Neural cell (in vitro differentiated cells): Measurements from ENCODE around the gene EPB41L5. TPM values are rescaled to one million over a fixed set of nuclear protein-coding genes. Genes with fewer than 3 reads are reported as not detected.
"Not testable (repeated sequence)": the region's sequence is repeated elsewhere in the genome, so short reads cannot be mapped to it uniquely, and the experiment has no call there.

Experiments used
- H2AFZ ChIP-seq: fragments of 200-600, 300-800 bp; sonication (generic), shearing (Covaris generic); 2 replicates; pipeline ENCODE4 v1.6.0; 2014; ENCODE audit warnings: low read depth, mild to moderate bottlenecking, antibody characterized with exemption, low read length, moderate library complexity
- H3F3A ChIP-seq: fragments of 200-600 bp; shearing (Covaris generic); 2 replicates; pipeline ENCODE4 v1.6.1; 2016; ENCODE audit warnings: mild to moderate bottlenecking, moderate library complexity, mixed read lengths, antibody characterized with exemption, low read length; ENCODE audit not compliant: insufficient read depth, poor library complexity, severe bottlenecking
- H3K27ac ChIP-seq: fragments of 200-600, 300-800 bp; sonication (generic), shearing (Covaris generic); 2 replicates; pipeline ENCODE4 v1.5.1; 2014; ENCODE audit warnings: mild to moderate bottlenecking, low read length, moderate library complexity
- H3K27me3 ChIP-seq: fragments of 300-800, 200-600 bp; sonication (generic), shearing (Covaris generic); 2 replicates; pipeline ENCODE4 v1.6.0; 2014; ENCODE audit warnings: mild to moderate bottlenecking, low read depth, low read length, moderate library complexity; ENCODE audit not compliant: insufficient read depth
- H3K36me3 ChIP-seq: fragments of 300-800, 200-600 bp; sonication (generic), shearing (Covaris generic); 2 replicates; pipeline ENCODE4 v1.5.1; 2014; ENCODE audit warnings: mild to moderate bottlenecking, antibody characterized with exemption, low read length, moderate library complexity; ENCODE audit not compliant: insufficient read depth
- H3K4me2 ChIP-seq: fragments of 300-800, 200-600 bp; sonication (generic), shearing (Covaris generic); 2 replicates; pipeline ENCODE4 v1.6.0; 2014; ENCODE audit warnings: mild to moderate bottlenecking, low read length
- H3K4me3 ChIP-seq: fragments of 300-800, 200-600 bp; sonication (generic), shearing (Covaris generic); 2 replicates; pipeline ENCODE4 v1.5.1; 2014; ENCODE audit warnings: mild to moderate bottlenecking, low read length, moderate library complexity
- H3K79me2 ChIP-seq: fragments of 200-600 bp; shearing (Covaris generic); replicated peaks from 2 replicates; pipeline ENCODE4 v1.6.0; 2014; ENCODE audit warnings: mild to moderate bottlenecking, low read length, moderate library complexity; ENCODE audit not compliant: insufficient read depth
- H3K9ac ChIP-seq: fragments of 300-800, 200-600 bp; sonication (generic), shearing (Covaris generic); 2 replicates; pipeline ENCODE4 v1.6.1; 2016; ENCODE audit warnings: mild to moderate bottlenecking, low read length, mixed read lengths
- H3K9me2 ChIP-seq: fragments of 200-600 bp; shearing (Covaris generic); 2 replicates; pipeline ENCODE4 v1.6.1; 2016; ENCODE audit warnings: mild to moderate bottlenecking, low read length, mixed read lengths; ENCODE audit not compliant: insufficient read depth
- H3K9me3 ChIP-seq: fragments of 200-600, 300-800 bp; sonication (generic), shearing (Covaris generic); 2 replicates; pipeline ENCODE4 v1.6.1; 2016; ENCODE audit warnings: mild to moderate bottlenecking, mixed run types, low read length, moderate library complexity, mixed read lengths
- H4K20me1 ChIP-seq: fragments of 200-600 bp; shearing (Covaris generic); 2 replicates; pipeline ENCODE4 v1.6.1; 2016; ENCODE audit warnings: mild to moderate bottlenecking, mixed run types; ENCODE audit not compliant: insufficient read depth
- EP300 ChIP-seq: fragments of 450-650 bp; conservative IDR thresholded peaks from 2 replicates; pipeline ENCODE4 v1.6.1; 2014; ENCODE audit warnings: antibody characterized with exemption, mild to moderate bottlenecking, moderate library complexity; ENCODE audit not compliant: poor library complexity, severe bottlenecking
- EZH2 ChIP-seq: fragments of 200-600, 300-800 bp; shearing (Covaris generic), sonication (generic); IDR thresholded peaks from 2 replicates; pipeline ENCODE4 v1.6.1; 2014; ENCODE audit warnings: antibody characterized with exemption, low read length, borderline replicate concordance, mild to moderate bottlenecking; ENCODE audit not compliant: insufficient read depth, poor library complexity, severe bottlenecking
- MXI1 ChIP-seq: fragments of 450-650 bp; conservative IDR thresholded peaks from 2 replicates; pipeline ENCODE4 v1.6.1; 2014; ENCODE audit warnings: antibody characterized with exemption, mild to moderate bottlenecking; ENCODE audit not compliant: poor library complexity, severe bottlenecking
- POLR2AphosphoS5 ChIP-seq: IDR thresholded peaks from 2 replicates; pipeline ENCODE4 v1.6.1; 2012
- RAD21 ChIP-seq: fragments of 450-650 bp; conservative IDR thresholded peaks from 2 replicates; pipeline ENCODE4 v1.6.1; 2014; ENCODE audit warnings: antibody characterized with exemption, mild to moderate bottlenecking, moderate library complexity
- SMC3 ChIP-seq: fragments of 450-650 bp; conservative IDR thresholded peaks from 2 replicates; pipeline ENCODE4 v1.6.1; 2014; ENCODE audit warnings: antibody characterized with exemption, mild to moderate bottlenecking, moderate library complexity; ENCODE audit not compliant: poor library complexity
- TAF1 ChIP-seq: IDR thresholded peaks from 2 replicates; pipeline ENCODE4 v1.6.1; 2012; ENCODE audit warnings: low read depth
- polyA plus RNA-seq: library from polyadenylated mRNA; depleted of rRNA; stranded (reverse); fragments of >200 nt; gene quantifications from 2 replicates; pipeline ENCODE4 v1.2.3, GENCODE V29; 2014
- TF ChIP-seq, protein P1 (sequence below): fragments of 450-650 bp; IDR thresholded peaks from 2 replicates; pipeline ENCODE4 v1.5.1; 2014; ENCODE audit warnings: antibody characterized with exemption, mild to moderate bottlenecking, moderate library complexity; ENCODE audit not compliant: poor library complexity, severe bottlenecking
- TF ChIP-seq, protein P2 (sequence below): IDR thresholded peaks from 2 replicates; pipeline ENCODE4 v1.6.1; 2012; ENCODE audit warnings: borderline replicate concordance

Gene EPB41L5
- polyA plus RNA-seq, 1 donor from 2014 or later: 32.9 TPM

DNA sequence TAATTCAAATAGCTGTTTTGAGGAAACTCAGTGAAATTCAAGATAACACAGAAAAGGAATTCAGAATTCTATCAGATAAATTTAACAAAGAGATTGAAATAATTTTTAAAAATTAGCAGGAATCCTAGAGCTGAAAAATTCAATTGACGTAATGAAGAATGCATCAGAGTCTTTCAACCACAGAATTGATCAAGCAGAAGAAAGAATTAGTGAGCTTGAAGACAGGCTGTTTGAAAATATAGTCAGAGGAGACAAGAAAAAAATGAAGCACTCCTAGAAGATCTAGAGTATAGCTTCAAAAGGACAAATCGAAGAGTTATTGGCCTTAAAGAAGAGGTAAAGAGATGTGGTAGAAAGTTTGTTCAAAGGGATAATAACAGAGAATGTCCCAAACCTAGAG lies 122.1 kb downstream of the EPB41L5 start:
- H3K9me2 ChIP-seq, H3K27ac ChIP-seq, H2AFZ ChIP-seq, H3K79me2 ChIP-seq, H4K20me1 ChIP-seq, H3K4me2 ChIP-seq, H3K4me3 ChIP-seq, H3K36me3 ChIP-seq, H3K27me3 ChIP-seq, H3K9me3 ChIP-seq, H3K9ac ChIP-seq, H3F3A ChIP-seq: not testable (repeated sequence)

DNA sequence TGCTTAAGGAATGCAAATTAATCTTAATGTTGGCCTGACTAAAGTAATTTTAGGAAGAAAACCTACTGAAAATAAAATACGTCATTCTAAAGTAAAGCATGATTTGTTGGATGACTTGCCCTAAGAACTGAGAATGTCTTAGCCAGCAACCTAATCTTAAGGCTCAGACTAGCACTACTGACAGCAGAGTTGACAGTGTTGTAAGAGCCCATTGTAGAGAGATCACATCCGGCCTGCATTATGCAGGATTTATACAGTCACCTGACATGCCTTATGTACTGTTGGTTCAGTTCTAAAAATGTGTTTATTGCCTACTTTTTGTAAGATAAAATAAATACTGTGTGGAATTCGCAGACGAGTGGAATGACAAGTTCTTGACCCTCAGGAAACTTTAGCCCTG lies 128.0 kb downstream of the EPB41L5 start:
- no peaks in the 10 kb centered on the region for H3K79me2 ChIP-seq
- no peak overlapping the region for H3K9ac ChIP-seq
- no peak overlapping the region for H2AFZ ChIP-seq
- no peaks in the 10 kb centered on the region for H3K27me3 ChIP-seq
- no peaks in the 10 kb centered on the region for H4K20me1 ChIP-seq
- H3F3A ChIP-seq: no peaks in the 10 kb centered on the region
- no peak overlapping the region for H3K4me3 ChIP-seq
- H3K36me3 ChIP-seq: no peaks in the 10 kb centered on the region
- TF ChIP-seq POLR2AphosphoS5: no peak
- H3K4me2 ChIP-seq: no peak overlapping the region
- no peaks in the 10 kb centered on the region for H3K9me3 ChIP-seq
- no peaks in the 10 kb centered on the region for H3K9me2 ChIP-seq
- no peak overlapping the region for H3K27ac ChIP-seq

DNA sequence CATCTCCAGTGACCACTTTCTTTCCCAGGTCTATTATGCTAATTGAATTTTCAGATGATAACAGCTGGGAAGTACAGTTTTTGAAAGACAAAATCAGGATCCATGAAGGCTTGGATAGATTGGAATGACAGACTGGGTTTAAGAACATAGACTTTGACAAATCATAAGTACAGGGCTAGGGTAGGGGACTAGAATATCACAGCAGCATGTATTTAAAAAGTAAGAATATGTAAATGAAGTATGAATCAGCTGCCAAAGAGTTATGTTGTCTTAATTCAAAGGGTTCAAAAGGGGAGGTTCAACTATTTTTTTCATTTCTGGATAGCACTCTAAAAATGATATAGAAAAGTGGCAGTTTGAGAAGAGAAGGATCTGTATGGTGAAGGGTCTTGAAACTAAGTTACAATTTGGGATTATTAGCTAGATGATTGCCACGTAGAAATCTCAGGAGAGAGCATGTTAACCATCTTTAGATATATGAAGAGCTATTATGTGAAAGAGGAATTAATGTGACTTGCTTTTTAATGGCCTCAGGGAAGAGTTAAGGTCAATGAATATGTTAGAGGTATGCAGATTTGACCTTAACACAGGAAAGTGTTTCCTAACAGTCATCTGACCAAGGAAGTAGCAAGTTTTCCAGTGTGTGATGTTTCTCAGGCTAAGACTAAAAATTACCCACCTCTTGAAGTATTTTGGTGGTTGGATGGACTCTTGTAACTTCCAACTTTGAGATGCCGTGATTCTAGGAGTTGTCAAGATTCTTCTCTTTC lies 128.6 kb downstream of the EPB41L5 start:
- Histone ChIP-seq H3K9me2 (no peaks in the 10 kb centered on the region), H2AFZ (no peak overlapping the region), H3K4me3 (no peak overlapping the region), H4K20me1 (no peaks in the 10 kb centered on the region), H3F3A (no peaks in the 10 kb centered on the region), H3K27me3 (no peaks in the 10 kb centered on the region), H3K79me2 (no peaks in the 10 kb centered on the region), H3K9me3 (no peaks in the 10 kb centered on the region), H3K4me2 (no peak overlapping the region), H3K27ac (no peak overlapping the region), H3K36me3 (peaks cover 3% of the 10 kb centered on the region), H3K9ac (no peak overlapping the region)
- TF ChIP-seq, protein P1, sequence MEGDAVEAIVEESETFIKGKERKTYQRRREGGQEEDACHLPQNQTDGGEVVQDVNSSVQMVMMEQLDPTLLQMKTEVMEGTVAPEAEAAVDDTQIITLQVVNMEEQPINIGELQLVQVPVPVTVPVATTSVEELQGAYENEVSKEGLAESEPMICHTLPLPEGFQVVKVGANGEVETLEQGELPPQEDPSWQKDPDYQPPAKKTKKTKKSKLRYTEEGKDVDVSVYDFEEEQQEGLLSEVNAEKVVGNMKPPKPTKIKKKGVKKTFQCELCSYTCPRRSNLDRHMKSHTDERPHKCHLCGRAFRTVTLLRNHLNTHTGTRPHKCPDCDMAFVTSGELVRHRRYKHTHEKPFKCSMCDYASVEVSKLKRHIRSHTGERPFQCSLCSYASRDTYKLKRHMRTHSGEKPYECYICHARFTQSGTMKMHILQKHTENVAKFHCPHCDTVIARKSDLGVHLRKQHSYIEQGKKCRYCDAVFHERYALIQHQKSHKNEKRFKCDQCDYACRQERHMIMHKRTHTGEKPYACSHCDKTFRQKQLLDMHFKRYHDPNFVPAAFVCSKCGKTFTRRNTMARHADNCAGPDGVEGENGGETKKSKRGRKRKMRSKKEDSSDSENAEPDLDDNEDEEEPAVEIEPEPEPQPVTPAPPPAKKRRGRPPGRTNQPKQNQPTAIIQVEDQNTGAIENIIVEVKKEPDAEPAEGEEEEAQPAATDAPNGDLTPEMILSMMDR: no peak
- TF ChIP-seq SMC3 (no peak), EP300 (no peak), RAD21 (no peak), TAF1 (no peak), POLR2AphosphoS5 (no peak), EZH2 (no peak), MXI1 (no peak)
- TF ChIP-seq, protein P2, sequence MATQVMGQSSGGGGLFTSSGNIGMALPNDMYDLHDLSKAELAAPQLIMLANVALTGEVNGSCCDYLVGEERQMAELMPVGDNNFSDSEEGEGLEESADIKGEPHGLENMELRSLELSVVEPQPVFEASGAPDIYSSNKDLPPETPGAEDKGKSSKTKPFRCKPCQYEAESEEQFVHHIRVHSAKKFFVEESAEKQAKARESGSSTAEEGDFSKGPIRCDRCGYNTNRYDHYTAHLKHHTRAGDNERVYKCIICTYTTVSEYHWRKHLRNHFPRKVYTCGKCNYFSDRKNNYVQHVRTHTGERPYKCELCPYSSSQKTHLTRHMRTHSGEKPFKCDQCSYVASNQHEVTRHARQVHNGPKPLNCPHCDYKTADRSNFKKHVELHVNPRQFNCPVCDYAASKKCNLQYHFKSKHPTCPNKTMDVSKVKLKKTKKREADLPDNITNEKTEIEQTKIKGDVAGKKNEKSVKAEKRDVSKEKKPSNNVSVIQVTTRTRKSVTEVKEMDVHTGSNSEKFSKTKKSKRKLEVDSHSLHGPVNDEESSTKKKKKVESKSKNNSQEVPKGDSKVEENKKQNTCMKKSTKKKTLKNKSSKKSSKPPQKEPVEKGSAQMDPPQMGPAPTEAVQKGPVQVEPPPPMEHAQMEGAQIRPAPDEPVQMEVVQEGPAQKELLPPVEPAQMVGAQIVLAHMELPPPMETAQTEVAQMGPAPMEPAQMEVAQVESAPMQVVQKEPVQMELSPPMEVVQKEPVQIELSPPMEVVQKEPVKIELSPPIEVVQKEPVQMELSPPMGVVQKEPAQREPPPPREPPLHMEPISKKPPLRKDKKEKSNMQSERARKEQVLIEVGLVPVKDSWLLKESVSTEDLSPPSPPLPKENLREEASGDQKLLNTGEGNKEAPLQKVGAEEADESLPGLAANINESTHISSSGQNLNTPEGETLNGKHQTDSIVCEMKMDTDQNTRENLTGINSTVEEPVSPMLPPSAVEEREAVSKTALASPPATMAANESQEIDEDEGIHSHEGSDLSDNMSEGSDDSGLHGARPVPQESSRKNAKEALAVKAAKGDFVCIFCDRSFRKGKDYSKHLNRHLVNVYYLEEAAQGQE: no peak
